Measurements from ENCODE around the gene BIRC3.
"Not testable (repeated sequence)": the region's sequence is repeated elsewhere in the genome, so short reads cannot be mapped to it uniquely, and the experiment has no call there.

The BIRC3 gene

GRCh38 chr11:102330231-102330630, 12.9 kb downstream of the BIRC3 start:
- DNase-seq = no peak

GRCh38 chr11:102331341-102331740, 14.1 kb downstream of the BIRC3 start:
- no peak for DNase-seq

- no peak for DNase-seq
Measured at GRCh38 chr11:102332611-102332994, 15.3 kb downstream of the BIRC3 start.

- no peak for DNase-seq
Measured at GRCh38 chr11:102338479-102339010, 21.3 kb downstream of the BIRC3 start.

GRCh38 chr11:102341311-102341710, 24.0 kb downstream of the BIRC3 start:
- not testable (repeated sequence) for DNase-seq

- DNase-seq = peak; percentile 3
Measured at GRCh38 chr11:102341844-102342318, 24.6 kb downstream of the BIRC3 start.

GRCh38 chr11:102343809-102344208, 26.5 kb downstream of the BIRC3 start:
- DNase-seq = no peak

- no peak for DNase-seq
Measured at GRCh38 chr11:102345904-102346303, 28.6 kb downstream of the BIRC3 start.

GRCh38 chr11:102346456-102346747, 29.1 kb downstream of the BIRC3 start:
- DNase-seq = no peak

GRCh38 chr11:102346748-102347461, 29.6 kb downstream of the BIRC3 start, which contains the start of gene BIRC2:
Gene BIRC2, plus strand, starts transcription at chr11:102347214. Its CDS starts 2,641 bp downstream, at chr11:102349855.
- DNase-seq = peak; percentile 65

- no peak for DNase-seq
Measured at GRCh38 chr11:102347462-102348370, 30.4 kb downstream of the BIRC3 start.

- DNase-seq = no peak
Measured at GRCh38 chr11:102357116-102357515, 39.8 kb downstream of the BIRC3 start.

GRCh38 chr11:102359372-102359771, 42.1 kb downstream of the BIRC3 start:
- DNase-seq = no peak

GRCh38 chr11:102360681-102361080, 43.4 kb downstream of the BIRC3 start:
- DNase-seq = no peak

- DNase-seq = no peak
Measured at GRCh38 chr11:102361086-102362031, 44.1 kb downstream of the BIRC3 start.

- DNase-seq = no peak
Measured at GRCh38 chr11:102364991-102365390, 47.7 kb downstream of the BIRC3 start.

- DNase-seq = no peak
Measured at GRCh38 chr11:102367364-102367763, 50.1 kb downstream of the BIRC3 start.

GRCh38 chr11:102368472-102368871, 51.2 kb downstream of the BIRC3 start:
- DNase-seq = no peak

GRCh38 chr11:102374633-102375424, 57.5 kb downstream of the BIRC3 start:
- DNase-seq = not testable (repeated sequence)

GRCh38 chr11:102375720-102376399, 58.6 kb downstream of the BIRC3 start:
- DNase-seq = no peak

GRCh38 chr11:102377891-102378290, 60.6 kb downstream of the BIRC3 start:
- DNase-seq = no peak
